IMR-90 (cell line): ENCODE results near the gene ADAM12. TPM values are rescaled to one million over a fixed set of nuclear protein-coding genes. Genes with fewer than 3 reads are reported as not detected.

Experiments
- ATAC-seq: fragments of 200-7000 bp; cut with Tn5 transposase; 2 replicates; pipeline ENCODE4 v1.9.1; 2020; ENCODE audit warnings: low read depth, mild to moderate bottlenecking, moderate library complexity
- BruUV-seq: library from RNA; stranded (reverse); fragments of 400-500 nt; replicated peaks from 2 replicates; lab custom pipeline; 2021; lab: Mats Ljungman, UMichigan
- CTCF ChIA-PET: fragments of 300-600 bp; formaldehyde crosslinking; extraction: SDS; loops from one replicate; lab custom pipeline; 2021; ENCODE audit warnings: antibody characterized with exemption; lab: Yijun Ruan, JAX
- POLR2A ChIA-PET: fragments of 300-600 bp; sonication (Branson Sonifier 250); formaldehyde crosslinking; loops from one replicate; lab custom pipeline; 2022; ENCODE audit warnings: antibody characterized with exemption; ENCODE audit not compliant: unreplicated experiment; lab: Charles Lee
- DNase-seq: peaks from one replicate; pipeline ENCODE4 v3.0.0; 2013
- H2AFZ ChIP-seq: replicated peaks from 2 replicates; pipeline ENCODE3; 2013; ENCODE audit warnings: low read length, mild to moderate bottlenecking; ENCODE audit not compliant: poor library complexity
- H2AK5ac ChIP-seq: 2 replicates; pipeline ENCODE4 v1.6.1; 2013; ENCODE audit warnings: low read depth, low read length, inconsistent platforms
- H2AK9ac ChIP-seq: replicated peaks from 2 replicates; pipeline ENCODE3; 2013; ENCODE audit warnings: mild to moderate bottlenecking, low read depth, low read length, moderate library complexity; ENCODE audit not compliant: poor library complexity
- H2BK120ac ChIP-seq: 2 replicates; pipeline ENCODE4 v1.6.1; 2013; ENCODE audit warnings: low read depth, low read length, inconsistent platforms
- H2BK15ac ChIP-seq: 3 replicates; pipeline ENCODE4 v1.6.1; 2013; ENCODE audit warnings: low read depth, low read length, inconsistent platforms
- H2BK20ac ChIP-seq: 2 replicates; pipeline ENCODE4 v1.6.1; 2013; ENCODE audit warnings: low read depth, mild to moderate bottlenecking, inconsistent platforms, low read length, moderate library complexity
- H2BK5ac ChIP-seq: 2 replicates; pipeline ENCODE4 v1.6.1; 2013; ENCODE audit warnings: mild to moderate bottlenecking, low read depth, low read length, inconsistent platforms; ENCODE audit not compliant: poor library complexity, severe bottlenecking
- H3K14ac ChIP-seq: replicated peaks from 2 replicates; pipeline ENCODE4 v1.6.1; 2013; ENCODE audit warnings: low read depth, low read length, inconsistent platforms
- H3K18ac ChIP-seq: 2 replicates; pipeline ENCODE4 v1.6.1; 2013; ENCODE audit warnings: low read depth, low read length, control low read depth
- H3K23ac ChIP-seq: 2 replicates; pipeline ENCODE4 v1.6.1; 2013; ENCODE audit warnings: low read depth, low read length, inconsistent platforms
- H3K27ac ChIP-seq: 2 replicates; pipeline ENCODE4 v1.5.1; 2013; ENCODE audit warnings: mild to moderate bottlenecking, control low read depth, low read length; ENCODE audit not compliant: insufficient read depth
- H3K27me3 ChIP-seq: 2 replicates; pipeline ENCODE4 v1.6.1; 2013; ENCODE audit warnings: low read length; ENCODE audit not compliant: control insufficient read depth, insufficient read depth
- H3K36me3 ChIP-seq: 2 replicates; pipeline ENCODE4 v1.6.1; 2013; ENCODE audit warnings: low read length, mixed read lengths; ENCODE audit not compliant: control insufficient read depth, insufficient read depth
- H3K4ac ChIP-seq: 2 replicates; pipeline ENCODE4 v1.6.1; 2013; ENCODE audit warnings: low read depth, low read length, inconsistent platforms
- H3K4me1 ChIP-seq: 2 replicates; pipeline ENCODE4 v1.6.1; 2013; ENCODE audit warnings: low read length, mixed read lengths; ENCODE audit not compliant: control insufficient read depth, insufficient read depth
- H3K4me2 ChIP-seq: 2 replicates; pipeline ENCODE4 v1.6.1; 2013; ENCODE audit warnings: low read depth, mild to moderate bottlenecking, control low read depth, low read length, moderate library complexity
- H3K4me3 ChIP-seq: 2 replicates; pipeline ENCODE4 v1.5.1; 2013; ENCODE audit warnings: low read depth, mild to moderate bottlenecking, control low read depth, low read length, moderate library complexity; ENCODE audit not compliant: insufficient read depth
- H3K56ac ChIP-seq: 2 replicates; pipeline ENCODE4 v1.6.1; 2013; ENCODE audit warnings: low read length, inconsistent platforms; ENCODE audit not compliant: insufficient read depth; ENCODE audit errors: extremely low read depth
- H3K79me1 ChIP-seq, 2 experiments: 2 replicates each; pipeline ENCODE4 v1.6.1; 2013; ENCODE audit warnings: low read length in 2 of 2, inconsistent platforms in 1 of 2, low read depth in 1 of 2
- H3K9ac ChIP-seq: 2 replicates; pipeline ENCODE4 v1.6.1; 2013; ENCODE audit warnings: low read depth, low read length, control low read depth
- H3K9me1 ChIP-seq: 2 replicates; pipeline ENCODE4 v1.6.1; 2013; ENCODE audit warnings: low read length, inconsistent platforms; ENCODE audit not compliant: insufficient read depth
- H3K9me3 ChIP-seq: 2 replicates; pipeline ENCODE4 v1.6.1; 2013; ENCODE audit warnings: low read length; ENCODE audit not compliant: control insufficient read depth, insufficient read depth
- H4K20me1 ChIP-seq: 2 replicates; pipeline ENCODE4 v1.6.1; 2013; ENCODE audit warnings: low read length, inconsistent platforms; ENCODE audit not compliant: insufficient read depth
- H4K5ac ChIP-seq: 2 replicates; pipeline ENCODE4 v1.6.1; 2013; ENCODE audit warnings: mild to moderate bottlenecking, low read depth, low read length, control low read depth
- H4K8ac ChIP-seq, 2 experiments: 2 replicates each; pipeline ENCODE4 v1.6.1; 2013; ENCODE audit warnings: low read depth in 2 of 2, low read length in 2 of 2, control low read depth in 1 of 2, inconsistent platforms in 1 of 2
- H4K91ac ChIP-seq: 2 replicates; pipeline ENCODE4 v1.6.1; 2013; ENCODE audit warnings: low read depth, low read length, inconsistent platforms; ENCODE audit not compliant: insufficient read depth
- FOS ChIP-seq: fragments of 150-350 bp; IDR thresholded peaks from 2 replicates; pipeline ENCODE4 v1.6.1; 2016; ENCODE audit warnings: low read depth, low read length
- MAFK ChIP-seq: IDR thresholded peaks from 2 replicates; pipeline ENCODE4 v1.6.1; 2012; ENCODE audit warnings: low read depth, low read length, improper control_type of control experiment
- MXI1 ChIP-seq: IDR thresholded peaks from 2 replicates; pipeline ENCODE4 v1.6.1; 2012; ENCODE audit warnings: low read depth, mild to moderate bottlenecking, low read length, moderate library complexity, borderline replicate concordance
- WGBS, 2 experiments: methylation state at CpG; one replicate each; pipeline versions ENCODE4 v1.1.5 to v1.1.7; 2013; ENCODE audit warnings: missing lambda C conversion rate in 2 of 2; ENCODE audit not compliant: insufficient read length in 1 of 2; ENCODE audit errors: extremely low coverage in 2 of 2; 5-methylcytosine and 5-hydroxymethylcytosine counted together
- dilution Hi-C: fragments of 300-500 bp; cut with HindIII; formaldehyde crosslinking; loops from one replicate; pipeline ENCODE4 v1.14.3; 2018; ENCODE audit warnings: low sequenced_read_pairs; ENCODE audit not compliant: unreplicated experiment
- in situ Hi-C: fragments of 300-500 bp; cut with MboI; formaldehyde crosslinking; loops from 3 replicates; pipeline ENCODE4 v1.14.3; 2019; ENCODE audit warnings: low sequenced_read_pairs, inconsistent platforms, mixed read lengths
- intact Hi-C: fragments of 100-400 bp; cut with micrococcal nuclease; formaldehyde crosslinking; loops from 2 replicates; pipeline ENCODE4 v1.10.0; 2022
- polyA plus RNA-seq, 3 experiments: library from polyadenylated mRNA; depleted of rRNA; stranded (reverse); fragments of >200 nt; gene quantifications; 2 replicates each; pipeline ENCODE4 v1.2.3, GENCODE V29; 2012; ENCODE audit warnings: low replicate concordance in 1 of 3
- total RNA-seq: library from RNA; depleted of rRNA; stranded (reverse); fragments of >200 nt; gene quantifications from 2 replicates; pipeline ENCODE4 v1.2.3, GENCODE V29; 2012
- TF ChIP-seq, protein P1 (sequence below): fragments of 150-350 bp; IDR thresholded peaks from 2 replicates; pipeline ENCODE4 v1.6.1; 2016; ENCODE audit warnings: low read depth, mild to moderate bottlenecking, low read length, moderate library complexity, borderline replicate concordance

ADAM12 gene
- total and polyA plus RNA-seq, 2 of the 4 experiments (the other 2 are of a cell fraction) = 9.6 to 10.2 TPM

DNA sequence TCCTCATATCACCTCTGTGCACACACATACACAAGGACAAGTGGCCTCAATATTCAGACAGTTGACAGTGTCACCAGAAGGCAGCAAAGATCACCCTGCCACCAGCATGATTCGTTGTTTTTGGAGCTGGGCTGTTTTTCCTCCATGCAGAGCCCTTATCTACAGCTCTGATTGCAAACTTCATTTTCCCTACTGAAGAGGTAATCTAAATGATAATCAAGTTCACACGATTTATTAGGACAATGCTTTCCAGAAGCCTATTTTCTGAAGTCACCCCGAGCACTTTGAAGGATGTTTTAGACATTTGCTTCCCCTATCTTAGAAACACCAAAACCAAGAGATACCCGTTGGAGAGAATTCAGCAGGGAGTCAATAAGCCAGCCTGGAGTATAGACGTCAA, 46.0 kb upstream of the ADAM12 start:
- no peak overlapping the region for H3K4me2 ChIP-seq
- peaks cover 2% of the 10 kb centered on the region; the same call in 1 of the 2 replicates for H3K9me3 ChIP-seq
- no peak overlapping the region for H4K91ac ChIP-seq
- H4K20me1 ChIP-seq = no peaks in the 10 kb centered on the region
- no peaks in the 10 kb centered on the region for H3K4me1 ChIP-seq
- peaks cover 14% of the 10 kb centered on the region for H3K27me3 ChIP-seq
- no peak overlapping the region for H2AFZ ChIP-seq
- H4K8ac ChIP-seq = no peak overlapping the region
- no peak overlapping the region for H3K56ac ChIP-seq
- H4K5ac ChIP-seq = no peak overlapping the region
- no peak overlapping the region for H2BK15ac ChIP-seq
- in situ Hi-C loops (no loop called here), intact Hi-C loops (no loop called here), dilution Hi-C loops (no loop called here)
- H3K14ac ChIP-seq = no peak overlapping the region
- WGBS, 2 experiments = no CpG with 5 or more reads among the region's 5 CpGs
- DNase-seq (no peak), ATAC-seq (no peak)
- no peak overlapping the region for H2AK9ac ChIP-seq
- H2BK20ac ChIP-seq = no peak overlapping the region
- no peak overlapping the region for H3K27ac ChIP-seq
- no peaks in the 10 kb centered on the region for H3K36me3 ChIP-seq
- no peaks in the 10 kb centered on the region for H3K9me1 ChIP-seq
- H3K79me1 ChIP-seq = no peaks in the 10 kb centered on the region
- no TSS peak for BruUV-seq
- no peak overlapping the region for H3K9ac ChIP-seq
- no peak overlapping the region for H3K18ac ChIP-seq
- H3K4me3 ChIP-seq = no peak overlapping the region
- CTCF ChIA-PET = no interaction called here
- no peak overlapping the region for H2BK120ac ChIP-seq
- H3K4ac ChIP-seq = no peak overlapping the region
- no peak overlapping the region for H2BK5ac ChIP-seq
- no peak overlapping the region for H3K23ac ChIP-seq
- TF ChIP-seq FOS = no peak
- TF ChIP-seq, protein P1, sequence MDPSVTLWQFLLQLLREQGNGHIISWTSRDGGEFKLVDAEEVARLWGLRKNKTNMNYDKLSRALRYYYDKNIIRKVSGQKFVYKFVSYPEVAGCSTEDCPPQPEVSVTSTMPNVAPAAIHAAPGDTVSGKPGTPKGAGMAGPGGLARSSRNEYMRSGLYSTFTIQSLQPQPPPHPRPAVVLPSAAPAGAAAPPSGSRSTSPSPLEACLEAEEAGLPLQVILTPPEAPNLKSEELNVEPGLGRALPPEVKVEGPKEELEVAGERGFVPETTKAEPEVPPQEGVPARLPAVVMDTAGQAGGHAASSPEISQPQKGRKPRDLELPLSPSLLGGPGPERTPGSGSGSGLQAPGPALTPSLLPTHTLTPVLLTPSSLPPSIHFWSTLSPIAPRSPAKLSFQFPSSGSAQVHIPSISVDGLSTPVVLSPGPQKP = no peak
- TF ChIP-seq MXI1 = no peak
- TF ChIP-seq MAFK = no peak
- POLR2A ChIA-PET = no interaction called here
- no peak overlapping the region for H2AK5ac ChIP-seq
